ENCODE results near the gene ACTRT2. TPM values are rescaled to one million over a fixed set of nuclear protein-coding genes. Genes with fewer than 3 reads are reported as not detected.

The ACTRT2 gene
- total and polyA plus RNA-seq, 8 donors: not detected

DNA sequence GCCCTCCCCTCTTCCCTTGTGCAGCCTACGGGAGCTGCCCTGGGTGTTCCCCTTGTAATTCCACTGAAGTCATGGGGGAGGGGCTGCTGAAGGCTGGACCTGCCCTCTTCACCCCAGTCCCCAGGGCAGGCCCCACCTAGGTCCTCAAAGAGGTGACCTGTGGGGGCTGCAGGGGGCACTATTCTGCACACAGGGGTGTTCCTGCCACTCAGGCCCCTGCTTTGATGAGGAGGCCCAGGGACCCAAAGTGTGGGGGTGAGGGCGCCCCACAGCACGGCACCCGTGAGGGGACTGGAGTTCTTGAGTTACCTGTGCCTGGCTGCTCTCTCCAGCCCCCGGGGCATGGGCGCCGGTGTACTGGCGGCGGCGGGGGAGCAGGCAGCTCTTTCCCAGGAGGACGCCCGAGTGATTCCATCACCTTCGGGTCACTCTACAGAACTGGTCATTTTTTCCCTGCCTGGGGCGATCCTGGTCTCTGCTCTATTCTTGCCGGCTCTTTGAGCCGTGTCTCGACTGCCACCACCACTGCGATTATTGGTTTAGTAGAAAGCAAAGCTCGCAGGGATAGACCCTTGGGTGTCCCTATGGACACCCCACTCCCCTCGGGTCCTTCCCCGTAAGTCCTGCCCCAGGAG, 40.8 kb downstream of the ACTRT2 start:
- peaks cover 0 to 10% (median 0%) of the 10 kb centered on the region in 4 donors for H3K9me3 ChIP-seq
- H3K27ac ChIP-seq: peak overlapping the region in 3 of 5 donors; percentile 11 to 93 (median 20)
- peaks cover 19 to 52% (median 44%) of the 10 kb centered on the region in 4 donors for H3K4me1 ChIP-seq
- H3K4me3 ChIP-seq: no peak overlapping the region
- intact Hi-C loops (cut with DNase I; ENCODE audit: low total_unique reads): no loop called here
- TF ChIP-seq POLR2A (IDR thresholded peaks at IDR 0.05) (no peak), EP300 (IDR thresholded peaks at IDR 0.05) (no peak)
- peaks cover 25 to 84% (median 40%) of the 10 kb centered on the region in 3 donors for H3K27me3 ChIP-seq
- H3K36me3 ChIP-seq: peaks cover 0 to 4% (median 2%) of the 10 kb centered on the region in 4 donors
- peak in 1 of 2 donors; percentile 25 for DNase-seq
- WGBS, 5 donors: 38 to 77% (median 63%) methylated on average over 10 to 21 of the region's 21 CpGs

DNA sequence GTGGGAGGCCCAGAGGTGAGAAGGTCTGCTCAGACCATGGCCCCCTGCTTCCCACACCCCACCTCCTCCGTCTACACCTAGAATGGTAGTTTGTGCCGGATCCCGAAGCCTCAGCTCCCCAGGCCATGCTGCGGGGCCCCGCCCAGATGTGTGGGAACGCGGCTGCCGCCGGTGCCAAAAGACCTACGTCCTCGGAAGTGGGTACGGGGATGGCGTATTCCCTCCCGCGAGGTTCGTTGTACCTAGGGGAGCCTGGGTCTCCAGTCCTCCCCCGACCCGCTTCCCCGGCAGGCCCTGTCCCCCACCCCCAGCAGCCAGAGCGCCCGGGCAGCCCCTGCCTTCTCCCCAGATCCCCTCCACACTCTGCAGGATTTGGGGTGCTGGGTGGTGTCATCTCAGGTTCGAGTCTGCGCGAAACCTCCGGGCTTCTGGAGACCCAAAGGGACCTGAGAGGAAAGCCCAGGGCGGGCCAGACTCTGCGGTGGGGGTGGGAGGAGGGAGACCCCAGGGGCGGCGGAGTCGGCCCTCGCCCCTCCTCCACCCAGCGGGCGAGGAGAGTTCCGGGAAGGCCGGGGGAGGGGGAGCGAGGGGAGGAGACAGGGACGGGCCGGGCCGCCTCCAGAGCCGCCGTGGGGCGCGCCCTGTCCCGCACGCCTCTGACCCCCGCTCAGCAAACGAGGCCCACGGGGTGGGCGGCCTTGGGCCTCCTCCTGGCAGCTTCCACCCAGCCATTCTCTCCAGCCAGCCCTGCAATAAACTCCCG, 41.5 kb downstream of the ACTRT2 start:
- Histone ChIP-seq H3K27me3 (peaks cover 28 to 91% (median 47%) of the 10 kb centered on the region in 3 donors), H3K4me1 (peaks cover 20 to 59% (median 50%) of the 10 kb centered on the region in 4 donors), H3K27ac (peak overlapping the region in 4 of 5 donors; percentile 7 to 93 (median 64)), H3K4me3 (peak overlapping the region in 3 of 4 donors; percentile 21 to 79 (median 55)), H3K36me3 (peaks cover 0 to 4% (median 2%) of the 10 kb centered on the region in 4 donors), H3K9me3 (peaks cover 0 to 7% (median 0%) of the 10 kb centered on the region in 4 donors)
- peak in 1 of 2 donors; percentile 24 for DNase-seq
- 46 to 64% (median 59%) methylated on average over 26 to 50 of the region's 50 CpGs for WGBS, 5 donors
- intact Hi-C loops (cut with DNase I; ENCODE audit: low total_unique reads): no loop called here
- TF ChIP-seq, protein P1, sequence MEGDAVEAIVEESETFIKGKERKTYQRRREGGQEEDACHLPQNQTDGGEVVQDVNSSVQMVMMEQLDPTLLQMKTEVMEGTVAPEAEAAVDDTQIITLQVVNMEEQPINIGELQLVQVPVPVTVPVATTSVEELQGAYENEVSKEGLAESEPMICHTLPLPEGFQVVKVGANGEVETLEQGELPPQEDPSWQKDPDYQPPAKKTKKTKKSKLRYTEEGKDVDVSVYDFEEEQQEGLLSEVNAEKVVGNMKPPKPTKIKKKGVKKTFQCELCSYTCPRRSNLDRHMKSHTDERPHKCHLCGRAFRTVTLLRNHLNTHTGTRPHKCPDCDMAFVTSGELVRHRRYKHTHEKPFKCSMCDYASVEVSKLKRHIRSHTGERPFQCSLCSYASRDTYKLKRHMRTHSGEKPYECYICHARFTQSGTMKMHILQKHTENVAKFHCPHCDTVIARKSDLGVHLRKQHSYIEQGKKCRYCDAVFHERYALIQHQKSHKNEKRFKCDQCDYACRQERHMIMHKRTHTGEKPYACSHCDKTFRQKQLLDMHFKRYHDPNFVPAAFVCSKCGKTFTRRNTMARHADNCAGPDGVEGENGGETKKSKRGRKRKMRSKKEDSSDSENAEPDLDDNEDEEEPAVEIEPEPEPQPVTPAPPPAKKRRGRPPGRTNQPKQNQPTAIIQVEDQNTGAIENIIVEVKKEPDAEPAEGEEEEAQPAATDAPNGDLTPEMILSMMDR (IDR thresholded peaks at IDR 0.05): no peak
- TF ChIP-seq POLR2AphosphoS5 (IDR thresholded peaks at IDR 0.05) (no peak), EP300 (IDR thresholded peaks at IDR 0.05) (no peak), POLR2A (IDR thresholded peaks at IDR 0.05) (no peak)

GRCh38 chr1:3063379-3064295, 42.4 kb downstream of the ACTRT2 start:
- WGBS, 5 donors: 36 to 69% (median 44%) methylated on average over 78 to 91 of the region's 91 CpGs
- TF ChIP-seq, protein P1 (IDR thresholded peaks at IDR 0.05): no peak
- TF ChIP-seq POLR2AphosphoS5 (IDR thresholded peaks at IDR 0.05): no peak
- TF ChIP-seq POLR2A (IDR thresholded peaks at IDR 0.05): no peak
- TF ChIP-seq EP300 (IDR thresholded peaks at IDR 0.05): no peak
- peak overlapping the region; percentile 21 to 79 (median 46) for H3K4me3 ChIP-seq
- no peaks in the 10 kb centered on the region for H3K9me3 ChIP-seq
- peak in 1 of 2 donors; percentile 31 for DNase-seq
- peaks cover 29 to 67% (median 59%) of the 10 kb centered on the region in 4 donors for H3K4me1 ChIP-seq
- intact Hi-C loops (cut with DNase I; ENCODE audit: low total_unique reads): no loop called here
- H3K27ac ChIP-seq: peak overlapping the region in 4 of 5 donors; percentile 7 to 93 (median 64)
- peaks cover 0 to 4% (median 2%) of the 10 kb centered on the region in 4 donors for H3K36me3 ChIP-seq
- H3K27me3 ChIP-seq: peaks cover 28 to 92% (median 55%) of the 10 kb centered on the region in 3 donors

- intact Hi-C loops (cut with DNase I; ENCODE audit: low total_unique reads): no loop called here
- H3K9me3 ChIP-seq: no peaks in the 10 kb centered on the region
- H3K36me3 ChIP-seq: peaks cover 0 to 4% (median 0%) of the 10 kb centered on the region in 4 donors
- no peak for TF ChIP-seq POLR2A (IDR thresholded peaks at IDR 0.05)
- no peak for TF ChIP-seq EP300 (IDR thresholded peaks at IDR 0.05)
- TF ChIP-seq POLR2AphosphoS5 (IDR thresholded peaks at IDR 0.05): no peak
- TF ChIP-seq, protein P1 (IDR thresholded peaks at IDR 0.05): no peak
- peak in 1 of 2 donors; percentile 18 for DNase-seq
- WGBS, 5 donors: 39 to 64% (median 43%) methylated on average over 9 to 17 of the region's 17 CpGs
- peaks cover 32 to 71% (median 63%) of the 10 kb centered on the region in 4 donors for H3K4me1 ChIP-seq
- peak overlapping the region in 3 of 4 donors; percentile 36 to 79 (median 55) for H3K4me3 ChIP-seq
- peak overlapping the region in 3 of 5 donors; percentile 22 to 93 (median 86) for H3K27ac ChIP-seq
- H3K27me3 ChIP-seq: peaks cover 28 to 90% (median 58%) of the 10 kb centered on the region in 3 donors
These were observed 43.1 kb downstream of the ACTRT2 start for GRCh38 chr1:3064296-3064850.
